GM18499 (cell line): ENCODE measurements around the gene GP9.

Experiments used
- ATAC-seq: cut with Tn5 transposase; IDR thresholded peaks from one replicate; pipeline ENCODE4 v1.9.1; 2021; ENCODE audit warnings: moderate number of reproducible peaks; ENCODE audit not compliant: insufficient read depth, unreplicated experiment

GP9 gene

DNA sequence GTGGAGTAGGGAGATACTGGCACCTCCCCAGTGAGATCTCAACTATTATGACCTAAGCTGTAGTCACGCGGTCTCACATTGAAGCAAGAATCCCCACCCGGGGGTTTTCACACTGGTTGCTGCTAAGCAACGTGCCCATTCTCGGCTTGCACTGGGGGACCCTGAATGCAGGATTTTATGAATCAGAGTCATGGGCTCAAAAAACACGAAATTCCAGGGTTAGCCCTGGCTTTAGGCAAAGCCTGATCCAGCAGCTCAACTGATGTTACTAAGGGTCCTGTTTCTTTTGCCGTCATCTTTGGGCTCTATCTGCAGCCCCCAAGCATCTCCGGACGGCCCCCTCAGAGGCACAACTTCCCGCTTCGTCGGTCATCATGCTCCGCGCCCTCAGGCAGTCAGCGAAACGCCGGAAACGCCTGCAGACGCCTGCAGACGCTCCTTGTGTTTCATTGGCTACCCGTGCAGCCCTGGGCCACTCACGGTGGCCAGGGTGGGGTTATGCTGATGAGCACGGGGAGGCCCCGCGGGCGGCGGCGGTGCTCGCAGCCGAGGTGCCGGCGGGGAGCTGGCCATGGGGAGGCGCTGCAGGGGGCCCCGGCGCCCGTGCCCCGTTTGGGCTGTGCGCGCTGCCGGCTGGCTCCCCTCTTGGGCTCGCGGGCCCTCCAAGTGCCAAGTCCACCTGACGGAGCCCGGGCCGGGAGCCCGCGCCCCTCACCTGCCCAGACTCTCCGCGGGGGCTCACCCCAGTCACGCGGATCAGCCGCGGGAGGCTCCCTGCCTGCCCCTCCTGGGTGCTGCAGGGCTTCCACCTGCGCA, 33.6 kb upstream of the GP9 start:
- peak; percentile 87 for ATAC-seq

DNA sequence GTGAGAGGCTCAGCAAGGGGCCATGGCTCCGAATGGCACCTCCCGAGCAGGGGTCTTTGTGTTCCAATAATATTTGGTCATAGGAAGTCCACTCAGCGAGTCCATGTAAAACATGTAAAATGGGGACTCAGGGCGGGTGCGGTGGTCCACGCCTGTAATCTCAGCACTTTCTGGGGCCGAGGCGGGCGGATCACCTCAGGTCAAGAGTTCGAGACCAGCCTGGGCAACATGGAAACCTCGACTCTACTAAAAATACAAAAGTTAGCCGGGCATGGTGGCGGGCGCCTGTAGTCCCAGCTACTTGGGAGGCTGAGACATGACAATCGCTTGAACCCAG, 33.1 kb upstream of the GP9 start:
- ATAC-seq = no peak

DNA sequence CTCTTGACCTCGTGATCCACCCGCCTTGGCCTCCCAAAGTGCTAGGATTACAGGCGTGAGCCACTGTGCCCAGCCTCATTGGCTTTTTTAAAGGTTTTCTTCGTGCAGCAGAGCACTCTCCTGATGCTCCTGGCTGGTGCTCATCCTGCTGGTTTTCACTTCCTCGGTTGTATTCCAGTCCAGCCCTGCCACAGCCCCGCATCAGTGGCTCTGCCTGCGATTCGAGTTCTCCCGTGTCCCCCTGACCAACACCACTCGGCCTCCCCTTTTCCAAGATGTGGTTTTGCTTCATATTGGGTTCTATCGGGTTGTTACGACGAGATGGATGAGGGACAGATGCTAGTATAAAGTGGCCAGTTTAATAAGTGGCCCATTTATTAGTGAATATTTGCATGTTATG, 31.7 kb upstream of the GP9 start:
- no peak for ATAC-seq

DNA sequence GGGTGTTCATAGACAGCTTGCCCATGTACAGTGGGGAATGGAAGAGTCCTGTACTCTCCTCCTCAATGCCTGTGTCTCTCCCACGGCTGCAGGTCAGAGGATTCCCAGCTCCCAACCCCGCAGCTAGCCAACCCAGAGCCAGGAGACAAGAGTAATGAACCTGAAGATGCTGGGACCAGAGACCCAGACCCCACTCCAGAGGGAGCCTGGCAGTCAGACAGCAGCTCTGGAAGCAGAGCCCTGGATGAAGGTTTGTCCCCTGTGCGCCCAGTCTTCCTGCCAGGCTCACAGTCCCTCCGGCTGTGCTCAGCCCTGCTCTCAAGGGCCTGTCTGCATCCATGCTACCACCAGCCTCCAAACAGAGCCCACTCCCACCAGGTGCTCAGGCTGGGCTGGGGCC, 30.0 kb upstream of the GP9 start:
- no peak for ATAC-seq

DNA sequence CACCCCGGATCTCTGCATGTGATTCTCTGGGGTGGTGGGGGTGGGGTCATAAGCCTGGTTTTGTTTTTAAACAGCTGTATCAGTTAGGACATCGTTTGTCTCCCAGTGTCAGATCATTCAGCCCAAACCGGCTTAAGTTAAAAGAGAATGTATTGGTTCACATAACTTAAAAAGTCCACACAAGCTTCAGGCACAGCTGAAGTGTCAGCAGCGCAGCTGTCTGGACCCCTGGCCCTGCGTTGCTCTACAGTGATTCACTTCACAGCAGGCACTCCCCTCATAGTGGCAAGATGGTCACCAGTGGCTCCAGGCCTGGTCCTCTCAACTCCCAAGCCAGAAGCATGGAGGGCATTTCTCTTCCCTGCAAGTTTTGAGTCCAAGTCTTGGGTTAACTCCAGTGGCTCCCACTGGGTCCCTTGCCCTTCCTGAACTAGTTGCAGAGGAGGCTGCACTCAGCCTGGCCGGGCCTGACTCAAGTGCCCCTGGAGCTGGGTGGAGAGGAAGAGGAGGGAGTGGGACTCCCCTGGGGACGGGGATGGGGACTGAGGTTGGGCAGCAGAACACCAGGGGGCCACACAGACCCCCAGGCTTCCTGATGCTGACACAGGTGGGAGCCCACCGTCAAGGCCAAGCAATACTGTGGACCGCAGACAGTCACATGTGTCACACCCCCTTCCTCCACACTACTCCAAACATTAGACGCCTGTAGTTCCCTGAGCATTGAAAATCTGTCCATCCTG, 28.9 kb upstream of the GP9 start:
- no peak for ATAC-seq

DNA sequence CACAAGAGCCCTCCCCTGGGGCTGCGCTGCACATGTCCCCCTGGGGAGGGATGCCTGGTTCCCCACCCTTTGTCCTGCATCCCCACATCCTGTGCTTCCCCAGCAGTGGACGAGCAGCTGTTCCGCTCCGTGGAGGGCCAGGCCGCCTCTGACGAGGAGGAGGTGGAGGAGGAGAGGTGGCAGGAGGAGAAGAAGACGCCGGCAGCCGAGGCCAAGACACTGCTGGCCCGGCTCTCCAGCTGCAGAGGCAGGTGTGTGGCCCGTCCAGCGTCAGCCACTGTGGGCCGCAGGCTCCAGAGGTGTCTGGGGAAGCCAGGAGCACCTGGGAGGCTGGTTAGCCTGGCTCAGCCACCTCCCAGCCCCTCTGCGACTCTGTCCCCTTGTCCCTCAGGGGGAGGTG, 27.9 kb upstream of the GP9 start:
- no peak for ATAC-seq

DNA sequence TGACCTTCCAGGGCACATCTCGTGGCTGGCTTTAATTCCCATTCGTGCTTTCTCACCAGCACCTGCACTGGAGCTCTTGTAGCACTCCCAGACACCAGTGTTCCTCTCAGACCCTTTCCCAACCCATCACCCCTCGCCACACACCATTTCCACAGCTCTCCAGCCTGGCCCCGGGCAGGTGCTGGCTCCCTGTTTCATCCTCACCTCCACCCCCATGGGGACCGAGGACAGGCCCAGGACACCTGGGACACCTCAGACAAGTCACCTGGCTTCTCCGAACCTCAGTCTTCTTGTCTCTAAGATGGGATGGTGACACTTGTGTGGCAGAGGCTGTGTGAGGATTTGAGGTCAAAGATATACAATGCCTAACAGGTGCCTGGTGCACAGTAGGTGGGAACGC, 27.4 kb upstream of the GP9 start:
- ATAC-seq = no peak

DNA sequence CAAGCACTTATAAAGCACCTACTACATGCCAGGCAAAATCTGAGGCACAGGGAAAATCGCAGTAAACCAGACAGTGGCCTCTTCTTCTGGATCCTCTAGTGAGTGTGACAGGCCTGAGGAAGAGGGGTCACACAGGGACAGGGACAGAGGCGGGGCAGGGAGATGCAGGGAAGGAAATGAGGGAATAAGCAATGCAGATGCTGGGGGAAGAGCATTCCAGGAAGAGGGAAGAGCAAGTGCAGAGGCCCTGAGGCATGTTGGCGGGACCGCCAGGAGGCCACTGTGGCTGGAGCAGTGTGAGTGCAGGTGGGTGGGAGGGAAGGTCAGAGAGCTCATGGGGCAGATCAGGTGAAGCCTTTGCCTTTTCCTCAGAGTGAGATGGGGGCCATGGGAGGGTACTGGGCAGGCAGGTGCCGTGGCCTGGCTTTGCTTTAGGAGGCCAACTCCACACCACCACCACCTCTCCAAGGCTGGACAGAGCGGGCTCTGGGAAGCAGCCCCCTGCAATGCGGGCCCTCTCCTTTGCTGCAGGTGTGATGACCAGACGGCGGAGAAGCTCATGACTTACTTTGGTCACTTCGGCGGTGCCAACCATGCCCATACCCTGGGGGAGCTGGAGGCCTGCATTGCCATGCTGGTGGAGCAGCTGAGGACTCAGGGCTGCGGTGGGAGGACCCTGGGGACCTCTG, 26.8 kb upstream of the GP9 start:
- ATAC-seq = no peak

DNA sequence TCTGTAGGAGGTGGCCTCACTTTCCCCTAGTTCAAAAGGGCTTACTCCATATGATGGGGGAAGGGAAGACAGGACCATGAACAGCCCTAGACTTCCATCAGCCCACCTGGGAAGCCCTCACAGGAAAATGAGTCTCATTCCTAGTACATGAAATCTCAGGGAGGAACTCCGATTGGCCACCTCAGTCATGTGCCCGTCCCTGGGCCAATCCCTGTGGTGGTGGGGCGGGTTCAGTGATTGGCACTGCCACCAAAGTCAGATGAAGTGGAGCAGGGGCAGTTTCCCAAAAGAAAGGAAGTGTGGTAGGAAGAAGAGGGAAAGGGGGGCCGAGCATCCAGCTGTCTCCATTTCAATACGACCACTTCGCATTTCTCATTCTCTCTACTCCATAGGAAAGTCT, 25.9 kb upstream of the GP9 start:
- no peak for ATAC-seq

DNA sequence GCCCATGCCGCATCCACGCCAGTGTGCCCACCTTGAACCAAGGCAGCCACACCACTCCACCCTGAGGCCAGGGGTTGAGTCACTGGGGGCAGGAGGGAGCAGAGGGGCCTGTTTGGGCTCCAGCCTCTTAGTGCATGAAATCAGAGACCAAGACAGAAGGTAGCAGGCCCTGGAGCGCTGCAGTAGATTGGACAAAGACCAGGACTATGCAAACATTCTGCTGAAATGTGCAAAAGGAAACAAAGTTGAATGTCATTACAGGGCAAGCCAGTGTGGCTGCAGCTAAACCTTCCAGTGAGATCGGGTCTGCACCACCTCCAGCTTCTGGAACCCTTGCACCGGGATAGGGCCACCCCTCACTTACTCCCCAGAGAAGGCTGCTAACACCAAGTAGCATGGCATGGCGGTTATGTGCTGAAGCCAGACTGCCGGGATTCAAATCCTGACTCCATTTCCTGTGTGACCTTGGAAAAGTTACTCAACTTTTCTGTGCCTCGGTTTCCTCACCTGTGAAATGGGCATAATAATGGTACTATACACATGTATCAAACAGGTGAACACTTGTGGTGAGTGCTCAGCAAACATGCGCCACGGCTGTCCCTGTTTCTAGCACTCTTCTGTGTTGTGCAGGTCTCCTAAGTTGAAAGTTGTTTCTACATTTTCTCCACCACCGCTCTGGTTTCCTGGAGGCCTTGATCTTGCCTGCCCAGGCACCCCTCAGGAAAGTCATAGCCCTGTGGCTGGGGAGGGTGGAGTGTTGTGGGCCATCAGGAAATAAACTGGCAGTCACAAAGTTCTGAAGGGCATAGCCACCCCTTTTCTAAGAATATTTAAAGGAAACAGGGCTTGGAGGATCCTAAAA, 25.0 kb upstream of the GP9 start:
- ATAC-seq = no peak

DNA sequence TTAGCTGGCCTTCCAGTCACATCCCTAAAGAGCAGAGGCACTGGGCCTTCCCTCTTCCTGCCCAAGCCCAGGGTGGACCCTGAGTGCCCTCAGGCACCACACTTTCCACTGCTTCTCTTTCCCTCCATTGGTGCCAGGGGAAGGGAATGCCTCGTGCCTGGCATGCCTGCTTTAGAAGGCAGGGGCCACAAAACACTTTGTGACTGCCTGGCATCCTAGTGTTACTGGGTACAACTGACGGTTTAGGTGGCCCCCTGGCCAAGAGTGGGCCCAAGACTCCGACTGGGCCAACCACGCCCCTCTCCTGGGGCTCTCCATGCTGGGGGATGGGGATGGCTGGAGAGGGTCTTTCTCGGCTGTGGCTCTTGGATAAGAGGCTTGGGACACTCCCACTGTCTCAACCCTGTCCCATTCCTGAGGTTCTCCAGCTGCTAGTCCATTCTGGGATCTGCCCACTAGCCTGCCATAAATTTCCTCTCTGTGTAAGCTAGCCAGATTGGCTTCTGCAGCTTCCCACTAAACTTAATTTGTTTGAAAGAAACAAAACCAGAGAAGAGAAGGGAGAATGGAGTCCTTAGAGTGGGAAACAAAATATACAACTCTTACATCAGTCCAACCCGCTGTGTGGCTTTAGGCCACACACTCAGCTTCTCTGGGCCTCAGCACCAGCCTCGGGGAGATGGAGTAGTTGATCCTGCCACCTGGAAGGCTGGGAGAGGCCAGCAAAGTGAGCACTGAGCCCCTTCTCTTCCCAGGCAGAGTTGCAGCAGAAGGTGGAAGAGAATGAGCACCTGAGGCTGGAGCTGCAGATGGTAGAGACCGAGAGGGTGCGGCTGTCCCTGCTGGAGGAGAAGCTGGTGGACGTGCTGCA, 24.1 kb upstream of the GP9 start:
- no peak for ATAC-seq

DNA sequence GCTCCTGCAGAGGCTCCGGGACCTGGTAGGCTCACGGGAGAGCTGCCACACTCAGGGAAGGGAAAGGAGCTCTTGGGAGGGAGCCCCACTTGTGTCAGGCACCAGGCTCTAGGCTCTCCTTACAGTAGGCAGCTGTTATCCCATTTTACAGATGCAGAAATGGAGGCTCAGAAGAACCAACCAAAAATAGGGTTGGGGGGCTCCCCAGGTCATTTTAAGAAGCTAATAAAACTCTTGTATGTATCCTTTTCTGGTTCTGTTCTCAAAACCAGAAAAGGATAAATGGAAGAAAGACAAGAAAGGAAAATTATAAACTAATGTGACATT, 23.5 kb upstream of the GP9 start:
- ATAC-seq = no peak

DNA sequence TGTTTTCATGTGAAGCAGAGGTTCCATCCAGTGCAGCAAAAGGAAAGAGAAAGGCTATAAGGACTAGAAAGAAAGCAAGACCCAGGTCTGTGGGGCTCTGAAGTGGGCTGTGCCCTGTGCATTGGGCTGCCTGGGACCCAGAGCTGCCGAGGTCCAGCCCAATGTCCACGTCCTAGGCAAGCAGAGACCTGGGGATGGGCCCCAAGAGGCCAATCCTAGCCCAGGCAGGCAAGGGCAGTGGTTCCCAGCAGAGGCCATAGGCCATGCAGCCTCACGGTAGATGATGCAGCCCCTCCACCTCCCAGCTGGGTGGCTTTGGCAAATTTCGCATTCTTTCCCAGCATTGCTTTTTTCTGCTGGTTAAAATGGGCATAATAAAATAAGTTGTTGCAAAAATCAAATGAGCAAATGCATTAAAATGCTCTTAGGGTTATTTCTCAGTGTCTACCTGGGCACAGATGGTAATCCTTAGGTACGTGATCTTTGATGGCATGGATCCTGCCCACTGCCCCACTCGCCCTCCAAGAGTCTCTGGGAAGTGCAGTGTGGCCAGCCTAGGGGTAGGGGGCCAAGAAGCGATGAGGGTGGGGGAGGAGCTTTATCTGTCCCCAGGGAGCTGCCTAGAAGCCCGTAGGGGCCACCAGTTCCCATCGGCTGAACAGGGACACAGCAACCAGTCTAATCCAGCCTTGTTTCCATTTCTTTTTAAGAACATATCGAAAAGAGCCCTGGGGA, 22.3 kb upstream of the GP9 start:
- no peak for ATAC-seq

DNA sequence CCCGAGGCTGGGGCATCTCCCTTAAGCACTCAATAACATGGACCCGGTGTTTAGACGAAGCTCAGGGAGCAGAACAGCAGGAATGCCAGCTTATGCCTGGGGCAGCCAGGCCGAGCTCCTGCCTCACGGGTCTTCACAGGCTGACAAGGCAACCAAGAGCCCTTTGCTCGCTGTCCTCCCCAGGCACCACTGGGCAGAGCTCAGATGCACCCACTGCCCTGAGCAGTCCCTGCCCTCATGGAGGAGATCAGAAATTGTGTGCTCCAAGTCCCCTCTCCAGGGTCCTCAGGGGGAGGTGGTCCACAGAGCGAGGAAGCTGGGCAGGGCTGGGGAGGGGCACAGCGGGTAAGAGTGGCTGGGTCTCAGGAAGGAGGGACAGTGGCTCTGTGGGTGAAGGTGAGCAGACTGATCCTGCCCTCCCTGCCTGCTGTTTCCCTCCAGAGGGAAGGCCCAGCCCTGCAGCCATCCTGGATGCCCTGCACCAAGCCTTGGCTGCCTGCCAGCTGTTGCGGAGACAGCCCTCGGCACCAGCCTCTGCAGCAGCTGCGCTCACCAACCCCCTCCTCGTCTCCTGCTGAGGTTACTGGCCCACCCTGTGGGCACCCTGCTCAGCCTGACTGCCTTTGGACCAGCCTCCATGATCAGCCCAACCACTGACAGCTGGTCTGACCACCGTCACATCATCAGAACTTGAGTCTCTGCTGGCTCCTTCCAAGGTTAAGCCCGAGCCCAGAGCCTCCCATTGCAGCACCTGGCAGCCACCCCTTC, 21.1 kb upstream of the GP9 start:
- no peak for ATAC-seq

DNA sequence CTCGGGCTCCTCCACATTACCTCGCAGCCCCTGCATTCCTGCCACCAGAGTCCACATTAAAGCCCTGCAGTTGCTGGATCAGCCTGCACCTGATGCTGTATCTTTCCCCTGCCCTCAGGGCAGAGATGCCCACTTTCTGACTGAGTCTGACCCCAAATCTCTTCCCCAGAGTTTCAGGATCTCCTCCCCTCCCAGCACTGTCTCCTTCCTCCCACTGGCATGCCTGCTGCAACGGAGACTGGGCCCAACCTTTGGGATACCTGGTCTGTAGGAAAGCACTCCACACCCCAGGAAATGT, 20.6 kb upstream of the GP9 start:
- ATAC-seq = no peak

DNA sequence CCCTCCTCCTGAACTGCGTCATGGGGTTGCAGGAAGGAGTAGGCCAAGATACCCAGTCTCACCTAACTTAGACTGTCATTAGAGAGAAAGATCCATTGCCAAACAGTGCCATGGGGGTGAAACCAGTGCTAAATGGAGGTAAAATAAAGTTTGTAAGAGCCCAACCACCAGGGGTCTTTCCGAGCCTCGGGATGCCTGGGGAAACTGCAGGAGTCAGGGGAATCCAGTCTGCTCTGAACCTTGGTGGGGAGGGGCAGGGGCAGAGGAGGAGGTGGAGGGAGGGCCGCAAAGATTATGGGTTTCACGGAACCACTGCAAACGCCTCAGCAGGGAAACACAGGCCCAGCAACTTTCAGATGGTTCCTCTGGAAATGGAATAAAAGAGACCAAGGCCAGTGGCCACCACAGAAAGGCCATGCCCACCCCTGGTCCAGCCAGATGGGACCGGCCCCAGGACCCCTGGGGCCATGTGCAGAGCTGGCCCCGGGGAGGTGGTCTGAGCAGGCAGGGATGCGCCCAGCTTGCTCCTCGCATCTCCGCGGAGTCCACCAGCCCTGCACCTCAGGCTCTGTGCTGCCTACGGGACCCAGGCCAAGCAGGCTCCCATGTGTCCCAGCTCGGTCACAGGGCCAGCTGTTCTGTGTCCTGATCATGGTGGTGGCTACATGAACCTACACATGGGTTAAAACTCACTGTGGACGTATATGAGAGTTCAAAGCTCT, 19.8 kb upstream of the GP9 start:
- ATAC-seq = no peak

DNA sequence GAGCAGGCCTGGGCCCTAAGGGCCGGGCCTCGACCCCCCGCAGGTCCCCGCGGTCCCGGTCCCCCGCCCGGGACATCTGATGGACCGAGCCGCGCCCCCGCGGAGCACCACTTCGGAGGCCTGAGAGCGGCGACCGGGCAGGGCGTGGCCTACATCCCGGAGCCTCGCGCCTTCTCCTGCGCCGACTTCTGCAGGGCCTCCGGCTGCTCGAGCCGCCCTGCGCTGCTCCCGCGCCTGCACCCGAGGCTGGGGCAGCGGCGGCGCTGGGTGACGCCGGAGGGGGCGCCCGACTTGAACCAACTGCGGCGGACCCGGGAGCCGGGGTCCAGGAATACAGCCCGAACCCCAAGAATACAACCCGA, 14.9 kb upstream of the GP9 start:
- no peak for ATAC-seq
